ENCODE results near the gene TSHZ1.
"Not testable (repeated sequence)": the region's sequence is repeated elsewhere in the genome, so short reads cannot be mapped to it uniquely, and the experiment has no call there.

DNA sequence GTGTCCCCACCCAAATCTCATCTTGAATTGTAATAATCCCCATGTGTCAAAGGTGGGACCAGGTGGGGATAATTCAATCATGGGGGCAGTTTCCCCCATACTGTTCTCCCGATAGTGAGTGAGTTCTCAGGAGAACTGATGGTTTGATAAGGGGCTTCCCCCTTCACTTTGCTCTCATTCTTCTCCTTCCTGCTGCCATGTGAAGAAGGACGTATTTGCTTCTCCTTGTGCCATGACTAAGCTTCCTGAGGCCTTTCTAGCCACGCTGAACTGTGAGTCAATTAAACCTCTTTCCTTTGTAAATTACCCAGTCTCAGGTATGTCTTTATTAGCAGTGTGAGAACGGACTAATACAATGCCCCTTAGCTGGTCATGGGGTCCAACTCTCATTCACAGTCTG lies 22.9 kb upstream of the TSHZ1 start:
- not testable (repeated sequence) for TF ChIP-seq EZH2 (IDR thresholded peaks at IDR 0.05; ENCODE audit: borderline replicate concordance, insufficient read depth, low read length, poor library complexity, severe bottlenecking); EP300 (conservative IDR thresholded peaks at IDR 0.05; ENCODE audit: poor library complexity, severe bottlenecking)
- TF ChIP-seq, protein P1, sequence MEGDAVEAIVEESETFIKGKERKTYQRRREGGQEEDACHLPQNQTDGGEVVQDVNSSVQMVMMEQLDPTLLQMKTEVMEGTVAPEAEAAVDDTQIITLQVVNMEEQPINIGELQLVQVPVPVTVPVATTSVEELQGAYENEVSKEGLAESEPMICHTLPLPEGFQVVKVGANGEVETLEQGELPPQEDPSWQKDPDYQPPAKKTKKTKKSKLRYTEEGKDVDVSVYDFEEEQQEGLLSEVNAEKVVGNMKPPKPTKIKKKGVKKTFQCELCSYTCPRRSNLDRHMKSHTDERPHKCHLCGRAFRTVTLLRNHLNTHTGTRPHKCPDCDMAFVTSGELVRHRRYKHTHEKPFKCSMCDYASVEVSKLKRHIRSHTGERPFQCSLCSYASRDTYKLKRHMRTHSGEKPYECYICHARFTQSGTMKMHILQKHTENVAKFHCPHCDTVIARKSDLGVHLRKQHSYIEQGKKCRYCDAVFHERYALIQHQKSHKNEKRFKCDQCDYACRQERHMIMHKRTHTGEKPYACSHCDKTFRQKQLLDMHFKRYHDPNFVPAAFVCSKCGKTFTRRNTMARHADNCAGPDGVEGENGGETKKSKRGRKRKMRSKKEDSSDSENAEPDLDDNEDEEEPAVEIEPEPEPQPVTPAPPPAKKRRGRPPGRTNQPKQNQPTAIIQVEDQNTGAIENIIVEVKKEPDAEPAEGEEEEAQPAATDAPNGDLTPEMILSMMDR (IDR thresholded peaks at IDR 0.05; ENCODE audit: poor library complexity, severe bottlenecking), result not testable (repeated sequence)

All from neural cell (in vitro differentiated cells).